Measurements from ENCODE around the gene IQCE. TPM values are rescaled to one million over a fixed set of nuclear protein-coding genes. Genes with fewer than 3 reads are reported as not detected.

IQCE gene
- total and polyA plus RNA-seq, 10 of the 15 experiments (the other 5 are each of a cell fraction or from before 2014, with no cell fraction given) = 0.37 to 8.1 (median 3.7) TPM

- ChIA-PET RAD21 (ENCODE audit: unreplicated experiment) (no interaction called here), CTCF (no interaction called here), SMC1A (ENCODE audit: uncharacterized antibody, unreplicated experiment) (interaction anchor here (2.0 kb wide), 1 partner anchor 13 kb away, joined by 5 read pairs; no protein-coding TSS in a partner anchor), POLR2A (interaction anchor here (0.7 to 1.1 kb wide), 2 partner anchors 57 to 100 kb away, joined by 3 read pairs; no protein-coding TSS in a partner anchor)
- no peak for DNase-seq (ENCODE audit: low read depth, low spot score)
- H3K9me3 ChIP-seq (replicated peaks; ENCODE audit: control insufficient read depth, insufficient read depth, low read length) = no peaks in the 10 kb centered on the region
- in situ Hi-C loops (cut with MboI) = no loop called here
- peaks cover 19% of the 10 kb centered on the region for H3K79me2 ChIP-seq (ENCODE audit: control insufficient read depth, insufficient read depth, low read length)
- 0 out of 4 replicates have a peak, but pooled peaks cover 0 to 1% of the 10 kb centered on the region in 2 experiments for H3K27me3 ChIP-seq (replicated peaks in 1 of 2; ENCODE audit: control insufficient read depth in 2 of 2, insufficient read depth in 2 of 2, low read length in 1 of 2)
- no peak for FAIRE-seq
- WGBS (ENCODE audit: insufficient coverage, insufficient replicate concordance, low lambda C conversion rate, missing lambda C conversion rate) = 54% methylated on average over 21 of the region's 21 CpGs
- no peak overlapping the region for H3K27ac ChIP-seq (ENCODE audit: control insufficient read depth, insufficient read depth)
- intact Hi-C loops (cut with micrococcal nuclease; ENCODE audit: unreplicated experiment) = loop anchor here (2.0 kb wide), 1 partner anchor 63 kb away; no protein-coding TSS in a partner anchor
- no peak for TF ChIP-seq RB1 (IDR thresholded peaks at IDR 0.05; ENCODE audit: borderline replicate concordance)
- no peak for TF ChIP-seq MEF2B (IDR thresholded peaks at IDR 0.05; ENCODE audit: partially characterized antibody, poor library complexity, severe bottlenecking)
- TF ChIP-seq CBX3 (IDR thresholded peaks at IDR 0.05; ENCODE audit: borderline replicate concordance, low read depth) = no peak
- TF ChIP-seq YY1 (IDR thresholded peaks at IDR 0.05; ENCODE audit: low read depth, low read length) = no peak
- no peak for TF ChIP-seq ZNF217 (IDR thresholded peaks at IDR 0.05)
- no peak for TF ChIP-seq MTA2 (IDR thresholded peaks at IDR 0.05; ENCODE audit: low read depth)
- no peak for TF ChIP-seq BCL11A (IDR thresholded peaks at IDR 0.05; ENCODE audit: low read depth, low read length)
- TF ChIP-seq TAF1 (IDR thresholded peaks at IDR 0.05; ENCODE audit: borderline replicate concordance, low read depth, low read length) = no peak
- TF ChIP-seq RAD21 (IDR thresholded peaks at IDR 0.05; ENCODE audit: insufficient read depth, low read depth, low read length) = no peak
- TF ChIP-seq MTA3 (IDR thresholded peaks at IDR 0.05; ENCODE audit: borderline replicate concordance, low read length) = no peak
- no peak for TF ChIP-seq SIX5 (IDR thresholded peaks at IDR 0.05; ENCODE audit: low read depth, low read length, severe bottlenecking)
- TF ChIP-seq DPF2 (IDR thresholded peaks at IDR 0.05) = no peak
- no peak for TF ChIP-seq IKZF1 (conservative IDR thresholded peaks at IDR 0.05)
- no peak for ATAC-seq
- no peak overlapping the region for H3K9ac ChIP-seq (ENCODE audit: control insufficient read depth, insufficient read depth, low read length)
- H3K4me2 ChIP-seq (ENCODE audit: control insufficient read depth, insufficient read depth) = no peak overlapping the region
- no peak overlapping the region for H3K4me3 ChIP-seq
- H2AFZ ChIP-seq (ENCODE audit: control insufficient read depth, low read depth, low read length) = no peak overlapping the region
- H3K36me3 ChIP-seq (ENCODE audit: control insufficient read depth in 2 of 2, insufficient read depth in 2 of 2, low read length in 1 of 2) = no peaks in the 10 kb centered on the region
- H4K20me1 ChIP-seq (ENCODE audit: control insufficient read depth, insufficient read depth) = no peaks in the 10 kb centered on the region
- H3K4me1 ChIP-seq (ENCODE audit: control insufficient read depth, insufficient read depth, low read length) = peaks cover 11% of the 10 kb centered on the region
- no TSS peak for BruUV-seq (replicated peaks)
Measured at GRCh38 chr7:2629746-2630681, 71.2 kb downstream of the IQCE start.
